Measurements from ENCODE around the gene ITPR3. TPM values are rescaled to one million over a fixed set of nuclear protein-coding genes. Genes with fewer than 3 reads are reported as not detected.

Gene ITPR3
- total RNA-seq, 4 donors from 2014 or later: 139 to 250 (median 182) TPM

- H3K4me3 ChIP-seq: peak overlapping the region in 2 of 4 donors; percentile 3 to 32
- H3K27me3 ChIP-seq: no peaks in the 10 kb centered on the region
- peak; percentile 67 to 92 (median 81) for DNase-seq
- no peaks in the 10 kb centered on the region for H3K9me3 ChIP-seq
- H3K36me3 ChIP-seq: no peaks in the 10 kb centered on the region
- TF ChIP-seq POLR2A (IDR thresholded peaks at IDR 0.05): no peak
- TF ChIP-seq CTCF (IDR thresholded peaks at IDR 0.05): peak; percentile 71 to 91 (median 84)
- peaks cover 0 to 18% (median 0%) of the 10 kb centered on the region in 4 donors for H3K4me1 ChIP-seq
- H3K27ac ChIP-seq: peak overlapping the region in 2 of 4 donors; percentile 82
Observed at GRCh38 chr6:33744001-33744848, 123.1 kb downstream of the ITPR3 start.

- TF ChIP-seq POLR2A (IDR thresholded peaks at IDR 0.05): no peak
- no peak for TF ChIP-seq CTCF (IDR thresholded peaks at IDR 0.05)
- H3K27me3 ChIP-seq: no peaks in the 10 kb centered on the region
- H3K9me3 ChIP-seq: no peaks in the 10 kb centered on the region
- DNase-seq: peak in 2 of 3 donors; percentile 68 to 73
- peak overlapping the region in 2 of 4 donors; percentile 32 to 38 for H3K4me3 ChIP-seq
- H3K36me3 ChIP-seq: no peaks in the 10 kb centered on the region
- peaks cover 0 to 18% (median 0%) of the 10 kb centered on the region in 4 donors for H3K4me1 ChIP-seq
- H3K27ac ChIP-seq: peak overlapping the region in 2 of 4 donors; percentile 82
Observed at GRCh38 chr6:33744895-33745546, 123.9 kb downstream of the ITPR3 start.

GRCh38 chr6:33745548-33745947 lies 124.4 kb downstream of the ITPR3 start:
- Histone ChIP-seq H3K4me1 (peaks cover 0 to 18% (median 0%) of the 10 kb centered on the region in 4 donors), H3K9me3 (no peaks in the 10 kb centered on the region), H3K27me3 (no peaks in the 10 kb centered on the region), H3K4me3 (peak overlapping the region in 2 of 4 donors; percentile 32 to 38), H3K36me3 (no peaks in the 10 kb centered on the region), H3K27ac (peak overlapping the region in 3 of 4 donors; percentile 59 to 82 (median 82))
- DNase-seq: no peak
- TF ChIP-seq CTCF (IDR thresholded peaks at IDR 0.05): no peak
- no peak for TF ChIP-seq POLR2A (IDR thresholded peaks at IDR 0.05)

Small RNA genes within 50 kb of the gene (small RNA-seq; reads per million reads assigned to genes)
- gene MIR3934: 0 reads per million in 2 donors

Other genes with a start within 250 kb of the ITPR3 start
- gene KIFC1, start 229.5 kb upstream of the ITPR3 start, total RNA-seq: 10 to 100 TPM; 10.9 to 28.1 (median 18.3) TPM
- 10 to 100 TPM; 46.8 to 86.1 (median 77.3) TPM for gene PHF1, start 210.3 kb upstream of the ITPR3 start, total RNA-seq
- gene CUTA, start 203.2 kb upstream of the ITPR3 start, total RNA-seq: 100 to 1,000 TPM in 2 of 4 donors, 10 to 100 TPM in 2; 43.7 to 134 (median 96.2) TPM
- gene SYNGAP1, start 201.3 kb upstream of the ITPR3 start, total RNA-seq: 10 to 100 TPM in 3 of 4 donors, 1 to 10 TPM in 1; 5.4 to 42.1 (median 15.0) TPM
- gene ZBTB9, start 166.7 kb upstream of the ITPR3 start, total RNA-seq: 1 to 10 TPM in 2 of 4 donors, under 1 TPM in 1, not detected in 1; 0.70 to 5.0 (median 2.6) TPM
- gene BAK1, start 41.0 kb upstream of the ITPR3 start, total RNA-seq: 10 to 100 TPM; 28.9 to 71.7 (median 66.3) TPM
- gene UQCC2, start 90.4 kb downstream of the ITPR3 start, total RNA-seq: 10 to 100 TPM in 1 of 4 donors, 1 to 10 TPM in 3; 4.6 to 19.6 (median 6.9) TPM
- gene IP6K3, start 125.6 kb downstream of the ITPR3 start, total RNA-seq: 1 to 10 TPM in 3 of 4 donors, under 1 TPM in 1; 0.88 to 5.8 (median 1.6) TPM
- gene LEMD2, start 167.8 kb downstream of the ITPR3 start, total RNA-seq: 10 to 100 TPM; 53.8 to 85.3 (median 75.8) TPM
- not detected for gene MLN, start 182.7 kb downstream of the ITPR3 start, total RNA-seq

Data from Peyer's patch (tissue), 4 donors.